Astrocyte (in vitro differentiated cells and primary cell): ENCODE results near the gene CHST3. TPM values are rescaled to one million over a fixed set of nuclear protein-coding genes. Genes with fewer than 3 reads are reported as not detected.

Experiments used
- DNase-seq: peaks from one replicate; pipeline ENCODE4 v3.0.0-alpha.2; 2010; ENCODE audit warnings: low read depth
- FAIRE-seq: peaks from 2 replicates; lab custom pipeline; 2011; peaks lifted over from hg19 to GRCh38; lab: Jason Lieb, UNC
- H2AFZ ChIP-seq: 2 replicates; pipeline ENCODE4 v1.6.0; 2012; ENCODE audit warnings: low read depth, low read length, inconsistent platforms
- H3K27ac ChIP-seq: 2 replicates; pipeline ENCODE4 v1.5.1; 2011; ENCODE audit warnings: low read depth, low read length, inconsistent platforms
- H3K27me3 ChIP-seq: 2 replicates; pipeline ENCODE4 v1.6.0; 2011; ENCODE audit warnings: low read length, inconsistent platforms; ENCODE audit not compliant: insufficient read depth
- H3K36me3 ChIP-seq: 2 replicates; pipeline ENCODE4 v1.5.1; 2011; ENCODE audit warnings: low read length, inconsistent platforms; ENCODE audit not compliant: insufficient read depth
- H3K4me1 ChIP-seq: 2 replicates; pipeline ENCODE4 v1.5.1; 2011; ENCODE audit warnings: low read length, inconsistent platforms; ENCODE audit not compliant: insufficient read depth
- H3K4me2 ChIP-seq: 2 replicates; pipeline ENCODE4 v1.6.0; 2012; ENCODE audit warnings: low read length, inconsistent platforms
- H3K4me3 ChIP-seq: 2 replicates; pipeline ENCODE4 v1.5.1; 2011; ENCODE audit warnings: low read depth, mild to moderate bottlenecking, low read length, inconsistent platforms; ENCODE audit not compliant: insufficient read depth
- H3K79me2 ChIP-seq: 2 replicates; pipeline ENCODE4 v1.6.0; 2012; ENCODE audit warnings: mild to moderate bottlenecking, low read length, inconsistent platforms; ENCODE audit not compliant: insufficient read depth
- H3K9ac ChIP-seq: 2 replicates; pipeline ENCODE4 v1.6.0; 2012; ENCODE audit warnings: mild to moderate bottlenecking, low read length, inconsistent platforms
- H3K9me3 ChIP-seq: 2 replicates; pipeline ENCODE4 v1.5.1; 2012; ENCODE audit warnings: low read depth, mild to moderate bottlenecking, low read length, inconsistent platforms; ENCODE audit not compliant: insufficient read depth
- H4K20me1 ChIP-seq: 2 replicates; pipeline ENCODE4 v1.6.0; 2012; ENCODE audit warnings: low read length, inconsistent platforms; ENCODE audit not compliant: insufficient read depth
- H3K27ac Mint-ChIP-seq: one replicate; pipeline ENCODE4 v1.8.0; 2021; ENCODE audit warnings: mild to moderate bottlenecking, mixed read lengths; ENCODE audit not compliant: unreplicated experiment
- H3K27me3 Mint-ChIP-seq: one replicate; pipeline ENCODE4 v1.8.0; 2021; ENCODE audit warnings: low read depth, mixed read lengths; ENCODE audit not compliant: unreplicated experiment
- H3K36me3 Mint-ChIP-seq: one replicate; pipeline ENCODE4 v1.8.0; 2021; ENCODE audit warnings: low read depth, mixed read lengths; ENCODE audit not compliant: unreplicated experiment
- H3K4me1 Mint-ChIP-seq: one replicate; pipeline ENCODE4 v1.8.0; 2021; ENCODE audit warnings: low read depth, mixed read lengths; ENCODE audit not compliant: unreplicated experiment
- H3K4me3 Mint-ChIP-seq: one replicate; pipeline ENCODE4 v1.8.0; 2021; ENCODE audit warnings: mild to moderate bottlenecking, moderate library complexity, mixed read lengths; ENCODE audit not compliant: unreplicated experiment
- H3K9me3 Mint-ChIP-seq: one replicate; pipeline ENCODE4 v1.8.0; 2021; ENCODE audit warnings: mild to moderate bottlenecking, mixed read lengths; ENCODE audit not compliant: unreplicated experiment
- CTCF ChIP-seq: IDR thresholded peaks from 2 replicates; pipeline ENCODE4 v1.5.1; 2011; ENCODE audit warnings: low read depth, mild to moderate bottlenecking, inconsistent platforms, low read length, moderate library complexity; ENCODE audit not compliant: insufficient read depth
- EZH2 ChIP-seq: IDR thresholded peaks from 2 replicates; pipeline ENCODE4 v1.6.1; 2012; ENCODE audit warnings: mild to moderate bottlenecking, low read length, inconsistent platforms; ENCODE audit not compliant: insufficient read depth
- total RNA-seq: library from RNA; stranded (reverse); gene quantifications from 2 replicates; pipeline ENCODE4 v1.2.1, GENCODE V29; 2021

CHST3 gene
- total RNA-seq, 1 donor from 2014 or later: 43.5 TPM

GRCh38 chr10:71998840-71999194, 34.6 kb downstream of the CHST3 start:
- H3K9me3 Mint-ChIP-seq: no peaks in the 10 kb centered on the region
- peak; percentile 59 for FAIRE-seq
- peak overlapping the region; percentile 62 for H3K9ac ChIP-seq

DNA sequence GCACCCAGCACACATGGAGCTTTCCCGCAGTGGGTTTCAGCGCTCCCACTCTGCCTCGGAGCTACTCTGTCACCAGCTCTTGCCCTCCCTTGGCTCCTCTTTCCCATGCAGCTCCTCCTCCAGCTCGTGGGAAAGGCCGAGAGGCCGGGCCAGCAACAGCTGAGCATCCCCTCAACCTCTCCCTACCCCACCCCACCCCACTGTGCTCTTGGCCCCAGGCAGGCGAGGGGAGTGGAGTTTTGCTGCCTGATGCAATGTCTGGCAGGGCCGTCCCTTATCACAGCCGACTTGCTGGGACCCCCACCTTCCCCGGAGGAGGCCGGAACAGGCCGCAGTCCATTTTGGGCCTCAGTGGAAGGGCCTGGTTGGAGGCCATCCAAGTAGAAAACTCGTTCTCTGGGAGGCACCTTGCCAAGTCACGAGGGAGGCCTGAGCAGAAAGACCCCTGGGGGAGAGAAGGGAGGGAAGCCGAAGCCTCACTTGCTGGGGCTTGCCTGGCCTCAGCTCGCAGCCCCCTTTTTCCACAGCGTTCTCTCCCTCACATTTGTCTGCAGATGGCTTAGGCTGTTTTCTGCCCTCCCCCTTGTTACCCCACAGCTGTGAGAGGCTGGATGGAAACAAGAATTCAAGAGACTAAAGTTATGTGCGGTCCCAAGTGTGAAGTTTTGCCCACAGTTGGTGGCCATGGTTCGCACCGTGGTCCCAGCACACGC, 35.3 kb downstream of the CHST3 start:
- Histone ChIP-seq H3K79me2 (peaks cover 77% of the 10 kb centered on the region), H3K9ac (peak overlapping the region; percentile 62)

More at GRCh38 chr10:71998840-71999194, 34.6 kb downstream of the CHST3 start:
- TF ChIP-seq EZH2: no peak
- TF ChIP-seq CTCF: no peak
- peaks cover 77% of the 10 kb centered on the region for H3K79me2 ChIP-seq
- peaks cover 27% of the 10 kb centered on the region for H3K4me1 ChIP-seq
- H3K9me3 ChIP-seq: no peaks in the 10 kb centered on the region
- Mint-ChIP-seq H3K27ac (peak overlapping the region; percentile 97), H3K36me3 (peaks cover 2% of the 10 kb centered on the region), H3K4me1 (peaks cover 39% of the 10 kb centered on the region), H3K27me3 (no peaks in the 10 kb centered on the region), H3K4me3 (no peak overlapping the region)
- peak overlapping the region; percentile 76 for H3K4me2 ChIP-seq
- H3K27ac ChIP-seq: peak overlapping the region; percentile 58
- peaks cover 46% of the 10 kb centered on the region for H4K20me1 ChIP-seq
- H3K36me3 ChIP-seq: no peaks in the 10 kb centered on the region
- H3K4me3 ChIP-seq: peak overlapping the region; percentile 2
- DNase-seq: peak; percentile 74
- H2AFZ ChIP-seq: peak overlapping the region; percentile 9
- no peaks in the 10 kb centered on the region for H3K27me3 ChIP-seq

More for the DNA sequence above, 35.3 kb downstream of the CHST3 start:
- H3K4me3 ChIP-seq: peak overlapping the region; percentile 2
- Mint-ChIP-seq H3K9me3 (no peaks in the 10 kb centered on the region), H3K4me1 (peaks cover 39% of the 10 kb centered on the region), H3K27me3 (no peaks in the 10 kb centered on the region), H3K36me3 (peaks cover 2% of the 10 kb centered on the region), H3K4me3 (peak overlapping the region; percentile 70), H3K27ac (peak overlapping the region; percentile 97)
- peak overlapping the region; percentile 63 for H2AFZ ChIP-seq
- H4K20me1 ChIP-seq: peaks cover 43% of the 10 kb centered on the region
- no peaks in the 10 kb centered on the region for H3K9me3 ChIP-seq
- H3K4me2 ChIP-seq: peak overlapping the region; percentile 76
- H3K4me1 ChIP-seq: peaks cover 27% of the 10 kb centered on the region
- H3K36me3 ChIP-seq: no peaks in the 10 kb centered on the region
- peak; percentile 70 for DNase-seq
- H3K27me3 ChIP-seq: no peaks in the 10 kb centered on the region
- no peak for FAIRE-seq
- H3K27ac ChIP-seq: peak overlapping the region; percentile 58
- no peak for TF ChIP-seq CTCF
- TF ChIP-seq EZH2: no peak
